Nephron progenitor cell (in vitro differentiated cells): Measurements from ENCODE around the gene NAXD.

Experiments used
- DNase-seq: peaks from one replicate; pipeline ENCODE4 v3.0.0; 2021
- H3K27ac Mint-ChIP-seq: 2 replicates; pipeline ENCODE4 v1.8.0; 2021; ENCODE audit warnings: mild to moderate bottlenecking, moderate library complexity, mixed read lengths
- H3K27me3 Mint-ChIP-seq: 2 replicates; pipeline ENCODE4 v1.8.0; 2021; ENCODE audit warnings: mild to moderate bottlenecking, low read depth, mixed read lengths; ENCODE audit not compliant: poor library complexity
- H3K36me3 Mint-ChIP-seq: 2 replicates; pipeline ENCODE4 v1.8.0; 2021; ENCODE audit warnings: low read depth, mixed read lengths
- H3K4me1 Mint-ChIP-seq: 2 replicates; pipeline ENCODE4 v1.8.0; 2021; ENCODE audit warnings: mixed read lengths
- H3K4me3 Mint-ChIP-seq: 2 replicates; pipeline ENCODE4 v1.8.0; 2021; ENCODE audit warnings: mild to moderate bottlenecking, moderate library complexity, mixed read lengths
- H3K9me3 Mint-ChIP-seq: 2 replicates; pipeline ENCODE4 v1.8.0; 2021; ENCODE audit warnings: mild to moderate bottlenecking, moderate library complexity, mixed read lengths
- TF ChIP-seq, protein P1 (sequence below): fragments of 200-600 bp; sonication (generic); IDR thresholded peaks from 2 replicates; pipeline ENCODE4 v1.5.0; 2021; ENCODE audit warnings: antibody characterized with exemption

The NAXD gene

DNA sequence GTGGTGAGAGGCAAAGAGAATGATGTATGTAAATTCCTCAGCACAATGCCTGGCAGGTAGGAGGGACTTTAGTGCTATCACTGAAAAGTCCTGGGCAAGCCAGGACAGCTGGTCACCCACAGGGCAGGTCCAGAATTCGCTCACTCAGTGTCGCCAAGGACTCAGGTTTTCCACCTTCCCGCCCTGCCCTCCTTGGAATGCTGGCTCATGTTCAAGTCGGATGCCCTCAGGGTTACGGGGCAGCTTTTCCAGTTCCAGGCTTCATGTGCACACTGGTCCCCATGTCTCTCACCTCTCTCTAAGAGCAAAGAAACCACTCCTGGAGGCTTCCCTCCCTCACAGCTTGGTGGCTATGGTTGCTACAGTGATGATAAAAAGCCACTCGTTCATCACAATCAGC lies 24.8 kb upstream of the NAXD start:
- H3K27ac Mint-ChIP-seq, result no peak overlapping the region
- no peak for DNase-seq
- TF ChIP-seq, protein P1, sequence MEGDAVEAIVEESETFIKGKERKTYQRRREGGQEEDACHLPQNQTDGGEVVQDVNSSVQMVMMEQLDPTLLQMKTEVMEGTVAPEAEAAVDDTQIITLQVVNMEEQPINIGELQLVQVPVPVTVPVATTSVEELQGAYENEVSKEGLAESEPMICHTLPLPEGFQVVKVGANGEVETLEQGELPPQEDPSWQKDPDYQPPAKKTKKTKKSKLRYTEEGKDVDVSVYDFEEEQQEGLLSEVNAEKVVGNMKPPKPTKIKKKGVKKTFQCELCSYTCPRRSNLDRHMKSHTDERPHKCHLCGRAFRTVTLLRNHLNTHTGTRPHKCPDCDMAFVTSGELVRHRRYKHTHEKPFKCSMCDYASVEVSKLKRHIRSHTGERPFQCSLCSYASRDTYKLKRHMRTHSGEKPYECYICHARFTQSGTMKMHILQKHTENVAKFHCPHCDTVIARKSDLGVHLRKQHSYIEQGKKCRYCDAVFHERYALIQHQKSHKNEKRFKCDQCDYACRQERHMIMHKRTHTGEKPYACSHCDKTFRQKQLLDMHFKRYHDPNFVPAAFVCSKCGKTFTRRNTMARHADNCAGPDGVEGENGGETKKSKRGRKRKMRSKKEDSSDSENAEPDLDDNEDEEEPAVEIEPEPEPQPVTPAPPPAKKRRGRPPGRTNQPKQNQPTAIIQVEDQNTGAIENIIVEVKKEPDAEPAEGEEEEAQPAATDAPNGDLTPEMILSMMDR, result no peak

DNA sequence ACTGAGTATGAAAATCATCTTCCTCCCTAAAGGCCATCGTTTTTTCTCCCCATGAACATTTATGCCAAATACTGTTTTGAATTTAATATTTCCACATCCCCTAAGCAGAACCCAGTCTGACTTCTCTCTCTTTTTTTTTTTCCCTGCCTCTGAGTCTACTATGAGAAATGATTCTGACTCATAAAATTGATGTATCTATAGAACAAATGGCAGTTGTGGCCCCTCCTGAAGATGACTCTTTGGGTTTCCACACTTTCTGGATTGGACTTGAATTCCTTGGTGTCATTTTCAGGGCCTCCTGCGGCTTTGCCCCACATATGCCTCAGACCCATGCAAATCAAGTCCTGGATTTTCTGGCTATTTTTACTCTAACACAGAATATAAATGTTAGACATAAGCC lies 22.7 kb upstream of the NAXD start:
- no peak for DNase-seq
- Mint-ChIP-seq H3K4me3 (no peak overlapping the region), H3K9me3 (peaks cover 3% of the 10 kb centered on the region), H3K36me3 (no peaks in the 10 kb centered on the region), H3K4me1 (peaks cover 16% of the 10 kb centered on the region), H3K27me3 (peaks cover 7% of the 10 kb centered on the region), H3K27ac (no peak overlapping the region)
- TF ChIP-seq, protein P1, result no peak

More for the DNA sequence above, 24.8 kb upstream of the NAXD start:
- no peaks in the 10 kb centered on the region for H3K36me3 Mint-ChIP-seq
- peaks cover 5% of the 10 kb centered on the region for H3K4me1 Mint-ChIP-seq
- no peak overlapping the region for H3K4me3 Mint-ChIP-seq
- H3K27me3 Mint-ChIP-seq, result peaks cover 7% of the 10 kb centered on the region
- H3K9me3 Mint-ChIP-seq, result peaks cover 7% of the 10 kb centered on the region

DNA sequence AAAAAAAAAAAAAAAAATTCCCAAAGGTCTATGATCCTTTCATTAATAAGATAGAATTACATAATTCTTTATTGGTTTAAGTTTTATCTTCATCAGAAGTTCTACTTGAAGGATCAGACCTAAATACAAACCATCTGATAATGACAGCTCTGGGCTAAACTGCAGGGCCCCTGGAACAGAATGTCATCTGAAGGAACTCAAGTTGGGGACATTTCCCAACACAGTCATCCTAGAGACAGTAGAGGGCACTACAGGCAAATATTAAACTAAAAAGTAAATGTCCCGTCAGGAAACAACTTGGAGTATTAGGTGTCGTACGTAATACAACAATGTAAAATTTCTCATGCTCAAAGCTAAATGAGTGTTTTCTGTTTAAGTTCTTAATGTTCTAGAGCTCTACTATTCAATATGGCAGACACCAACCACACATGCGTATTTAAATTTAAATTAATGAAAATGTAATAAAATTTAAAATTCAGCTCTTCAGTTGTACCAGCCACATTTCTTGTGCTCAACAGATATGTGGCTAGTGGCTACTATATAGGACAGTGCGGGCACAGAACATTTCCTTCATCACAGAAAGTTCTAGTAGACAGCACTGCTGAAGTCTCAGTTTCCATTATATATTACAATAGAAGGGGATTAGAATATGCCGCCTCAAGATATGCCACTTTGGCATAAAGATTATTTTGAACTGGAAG lies 21.8 kb upstream of the NAXD start:
- Mint-ChIP-seq H3K4me3 (no peak overlapping the region), H3K9me3 (no peaks in the 10 kb centered on the region), H3K36me3 (no peaks in the 10 kb centered on the region), H3K27me3 (peaks cover 7% of the 10 kb centered on the region), H3K4me1 (peaks cover 20% of the 10 kb centered on the region), H3K27ac (peak overlapping the region; percentile 39)
- TF ChIP-seq, protein P1, result peak; percentile 57
- no peak for DNase-seq

DNA sequence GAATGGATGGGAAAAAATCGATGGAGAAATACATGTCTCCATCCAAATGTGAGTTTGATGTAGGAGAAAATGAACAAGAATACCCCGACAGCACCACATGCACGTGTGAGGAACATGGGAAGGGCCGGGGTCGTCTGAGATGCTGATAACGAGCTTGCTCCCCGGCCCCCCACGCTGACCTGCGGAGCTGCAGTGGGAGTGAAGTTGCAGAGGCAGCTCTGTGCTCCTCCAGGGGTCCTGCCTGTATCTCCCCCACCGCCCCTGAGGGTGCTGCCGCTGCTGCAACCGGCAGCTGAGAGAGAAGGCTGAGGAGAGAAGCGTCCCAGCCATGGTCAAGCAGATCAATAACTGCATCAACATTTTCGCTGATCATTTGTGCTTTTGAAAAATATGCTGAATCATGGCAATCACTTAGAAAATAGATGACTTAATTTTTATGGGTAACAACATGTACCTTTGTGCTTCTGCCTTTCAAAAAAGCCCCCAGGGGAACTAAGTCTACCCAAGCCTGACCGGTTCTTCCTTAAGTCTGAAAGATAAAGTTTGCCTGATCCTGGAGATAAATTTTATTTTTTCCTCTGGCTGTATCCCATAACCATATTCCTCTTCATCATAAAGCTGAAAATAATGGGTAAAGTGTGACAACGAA lies 18.2 kb upstream of the NAXD start:
- no peaks in the 10 kb centered on the region for H3K36me3 Mint-ChIP-seq
- H3K9me3 Mint-ChIP-seq, result no peaks in the 10 kb centered on the region
- H3K4me3 Mint-ChIP-seq, result no peak overlapping the region
- peaks cover 37% of the 10 kb centered on the region for H3K4me1 Mint-ChIP-seq
- peaks cover 6% of the 10 kb centered on the region for H3K27me3 Mint-ChIP-seq
- peak overlapping the region; percentile 4 for H3K27ac Mint-ChIP-seq
- TF ChIP-seq, protein P1, result no peak
- no peak for DNase-seq

DNA sequence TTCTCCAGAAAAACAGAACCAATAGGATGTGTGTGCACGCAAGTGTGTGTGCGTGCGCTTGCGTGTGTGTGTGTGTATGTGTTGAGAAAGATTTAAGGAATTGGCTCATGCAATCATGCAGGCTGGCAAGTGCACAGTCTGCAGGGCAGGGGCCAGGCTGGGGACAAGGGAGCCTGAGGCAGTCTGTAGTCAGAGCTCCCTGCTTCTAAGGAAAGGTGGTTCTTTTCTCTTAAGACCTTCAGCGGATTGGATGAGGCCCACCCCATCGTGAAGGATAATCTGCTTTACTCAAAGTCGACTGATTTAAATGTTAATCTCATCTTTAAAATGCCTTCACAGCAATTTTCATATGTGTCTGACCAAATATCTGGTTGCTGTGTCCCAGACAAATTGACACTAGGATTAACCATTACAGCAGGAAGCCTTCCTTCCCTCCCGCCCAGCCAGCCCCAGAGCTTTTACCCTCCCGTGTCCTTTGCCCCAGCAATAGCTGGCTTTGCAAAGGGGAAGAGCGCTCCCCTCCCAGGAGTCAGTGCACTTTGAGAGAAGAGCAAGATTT lies 15.0 kb upstream of the NAXD start:
- H3K27ac Mint-ChIP-seq, result peak overlapping the region; percentile 94
- DNase-seq, result no peak

More for the DNA sequence above, 15.0 kb upstream of the NAXD start:
- peaks cover 7% of the 10 kb centered on the region for H3K27me3 Mint-ChIP-seq
- H3K9me3 Mint-ChIP-seq, result peaks cover 12% of the 10 kb centered on the region
- H3K4me1 Mint-ChIP-seq, result peaks cover 36% of the 10 kb centered on the region
- H3K36me3 Mint-ChIP-seq, result peaks cover 5% of the 10 kb centered on the region
- no peak overlapping the region for H3K4me3 Mint-ChIP-seq
- TF ChIP-seq, protein P1, result no peak
